HCEC 1CT (cell line): Measurements from ENCODE around the gene RTEL1.
"Not testable (repeated sequence)": the region's sequence is repeated elsewhere in the genome, so short reads cannot be mapped to it uniquely, and the experiment has no call there.

Source experiments
- DNase-seq: peaks from one replicate; pipeline ENCODE4 v3.0.0-alpha.2; 2017

The RTEL1 gene

GRCh38 chr20:63657937-63658748 is at the start of gene RTEL1:
Gene RTEL1 (plus strand): TSS chr20:63658312. CDS start chr20:63659403, 1,091 bp downstream.
- peak; percentile 90 for DNase-seq

- DNase-seq, result no peak
Measured at GRCh38 chr20:63610581-63611435, 47.3 kb upstream of the RTEL1 start.

- no peak for DNase-seq
Measured at GRCh38 chr20:63611646-63612045, 46.5 kb upstream of the RTEL1 start.

- no peak for DNase-seq
Measured at GRCh38 chr20:63612276-63612931, 45.7 kb upstream of the RTEL1 start.

GRCh38 chr20:63613863-63614594 is 44.1 kb upstream of the RTEL1 start:
- not testable (repeated sequence) for DNase-seq

- no peak for DNase-seq
Measured at GRCh38 chr20:63617092-63617875, 40.8 kb upstream of the RTEL1 start.

GRCh38 chr20:63617876-63618265 is 40.2 kb upstream of the RTEL1 start:
- DNase-seq, result no peak

GRCh38 chr20:63618291-63618980 is 39.7 kb upstream of the RTEL1 start:
- no peak for DNase-seq

GRCh38 chr20:63619086-63619485 is 39.0 kb upstream of the RTEL1 start:
- no peak for DNase-seq

- DNase-seq, result no peak
Measured at GRCh38 chr20:63619505-63619904, 38.6 kb upstream of the RTEL1 start.

GRCh38 chr20:63620991-63621390 is 37.1 kb upstream of the RTEL1 start:
- no peak for DNase-seq

GRCh38 chr20:63622096-63622495 is 36.0 kb upstream of the RTEL1 start:
- no peak for DNase-seq

GRCh38 chr20:63622732-63623131 is 35.4 kb upstream of the RTEL1 start:
- DNase-seq, result no peak

- peak; percentile 5 for DNase-seq
Measured at GRCh38 chr20:63624486-63624885, 33.6 kb upstream of the RTEL1 start.

- peak; percentile 8 for DNase-seq
Measured at GRCh38 chr20:63625771-63626423, 32.2 kb upstream of the RTEL1 start.

- peak; percentile 76 for DNase-seq
Measured at GRCh38 chr20:63626424-63627128, 31.5 kb upstream of the RTEL1 start, which contains the start of gene GMEB2. Gene GMEB2 (minus strand): TSS chr20:63627101. CDS start chr20:63619397, 7,704 bp downstream.

- DNase-seq, result peak; percentile 93
Measured at GRCh38 chr20:63627129-63627750, 30.9 kb upstream of the RTEL1 start.

GRCh38 chr20:63627751-63628245 is 30.3 kb upstream of the RTEL1 start:
- DNase-seq, result no peak
